SK-N-SH treated with all-trans-retinoic acid at 6 μM for 48 hours (cell line): ENCODE results near the gene CPTP.

Source experiments
- ATAC-seq: fragments of 200-7000 bp; cut with Tn5 transposase; 3 replicates; pipeline ENCODE4 v1.9.1; 2020; ENCODE audit warnings: mild to moderate bottlenecking, moderate library complexity
- ARNTL ChIP-seq: fragments of 450-650 bp; formaldehyde crosslinking; IDR thresholded peaks from 2 replicates; pipeline ENCODE4 v1.5.0; 2020; ENCODE audit warnings: low read depth, mild to moderate bottlenecking, moderate library complexity, borderline replicate concordance
- ISL1 ChIP-seq: fragments of 250-450 bp; sonication (Bioruptor Pico); IDR thresholded peaks from 2 replicates; pipeline ENCODE4 v2.1.2; 2022; ENCODE audit warnings: mild to moderate bottlenecking, moderate library complexity
- OSR1 ChIP-seq: fragments of 250-450 bp; sonication (Bioruptor Pico); IDR thresholded peaks from 2 replicates; pipeline ENCODE4 v1.8.0; 2022; ENCODE audit warnings: moderate library complexity, mild to moderate bottlenecking, inconsistent platforms
- PPARA ChIP-seq: fragments of 250-450 bp; sonication (Bioruptor Pico); IDR thresholded peaks from 2 replicates; pipeline ENCODE4 v1.5.0; 2020; ENCODE audit warnings: mild to moderate bottlenecking, borderline replicate concordance
- TOX ChIP-seq: fragments of 250-450 bp; sonication (Bioruptor Pico); IDR thresholded peaks from 2 replicates; pipeline ENCODE4 v1.8.0; 2021; ENCODE audit warnings: mild to moderate bottlenecking, moderate library complexity, borderline replicate concordance
- ZFP3 ChIP-seq: fragments of 250-450 bp; sonication (Bioruptor Pico); IDR thresholded peaks from 2 replicates; pipeline ENCODE4 v1.5.0; 2020; ENCODE audit warnings: mild to moderate bottlenecking, moderate library complexity
- ZNF565 ChIP-seq: fragments of 450-650 bp; formaldehyde crosslinking; conservative IDR thresholded peaks from 2 replicates; pipeline ENCODE4 v1.5.0; 2020; ENCODE audit warnings: low read depth, mild to moderate bottlenecking, moderate library complexity
- ZNF70 ChIP-seq: fragments of 450-650 bp; formaldehyde crosslinking; IDR thresholded peaks from 2 replicates; pipeline ENCODE4 v1.5.0; 2020; ENCODE audit warnings: mild to moderate bottlenecking, moderate library complexity
- TF ChIP-seq, protein P1 (sequence below): fragments of 250-450 bp; sonication (Bioruptor Pico); IDR thresholded peaks from 2 replicates; pipeline ENCODE4 v1.5.1; 2021; ENCODE audit warnings: mild to moderate bottlenecking, moderate library complexity
- TF ChIP-seq, protein P2 (sequence below): fragments of 250-450 bp; sonication (Bioruptor Pico); IDR thresholded peaks from 2 replicates; pipeline ENCODE4 v1.8.0; 2021; ENCODE audit warnings: low read depth, mild to moderate bottlenecking, moderate library complexity, borderline replicate concordance
- TF ChIP-seq, protein P3 (sequence below): fragments of 250-450 bp; sonication (Bioruptor Pico); IDR thresholded peaks from 2 replicates; pipeline ENCODE4 v1.5.1; 2020; ENCODE audit warnings: low read depth, mild to moderate bottlenecking, moderate library complexity
- TF ChIP-seq, protein P4 (sequence below): fragments of 250-450 bp; sonication (Bioruptor Pico); IDR thresholded peaks from 2 replicates; pipeline ENCODE4 v1.5.0; 2020; ENCODE audit warnings: mild to moderate bottlenecking, moderate library complexity
- TF ChIP-seq, protein P5 (sequence below): fragments of 250-450 bp; sonication (Bioruptor Pico); IDR thresholded peaks from 2 replicates; pipeline ENCODE4 v1.8.0; 2020; ENCODE audit warnings: mild to moderate bottlenecking, moderate library complexity, borderline replicate concordance

Gene CPTP

DNA sequence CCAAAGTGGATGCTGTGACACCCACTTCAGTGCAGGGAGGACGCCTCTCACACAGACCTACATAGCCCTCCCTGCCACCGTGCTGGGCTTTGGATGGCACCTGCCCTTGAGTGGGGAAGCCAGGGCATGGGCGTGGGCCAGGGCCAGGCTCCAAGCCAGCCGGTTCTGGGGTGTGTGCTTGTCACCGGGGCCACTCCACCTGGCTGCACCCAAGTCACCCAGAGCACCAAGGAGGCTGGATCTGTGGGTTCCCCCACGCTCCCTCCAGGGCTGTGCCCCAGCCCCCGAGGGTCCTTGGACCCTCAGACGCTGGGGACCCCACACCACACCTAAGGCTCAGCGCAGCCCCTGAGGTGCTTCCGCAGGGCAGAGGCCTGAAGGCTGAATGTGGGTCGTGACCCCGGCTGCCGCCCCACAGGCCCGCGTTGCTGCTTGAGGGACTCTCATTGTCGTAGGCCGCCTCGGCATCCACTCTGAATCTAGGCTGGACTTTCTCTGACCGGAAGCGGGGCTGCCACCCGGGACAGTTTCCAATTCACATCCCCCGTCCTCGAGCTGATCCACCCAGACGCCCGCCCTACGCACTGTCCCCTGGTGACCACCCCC lies 32.3 kb downstream of the CPTP start (continued):
- TF ChIP-seq, protein P1, sequence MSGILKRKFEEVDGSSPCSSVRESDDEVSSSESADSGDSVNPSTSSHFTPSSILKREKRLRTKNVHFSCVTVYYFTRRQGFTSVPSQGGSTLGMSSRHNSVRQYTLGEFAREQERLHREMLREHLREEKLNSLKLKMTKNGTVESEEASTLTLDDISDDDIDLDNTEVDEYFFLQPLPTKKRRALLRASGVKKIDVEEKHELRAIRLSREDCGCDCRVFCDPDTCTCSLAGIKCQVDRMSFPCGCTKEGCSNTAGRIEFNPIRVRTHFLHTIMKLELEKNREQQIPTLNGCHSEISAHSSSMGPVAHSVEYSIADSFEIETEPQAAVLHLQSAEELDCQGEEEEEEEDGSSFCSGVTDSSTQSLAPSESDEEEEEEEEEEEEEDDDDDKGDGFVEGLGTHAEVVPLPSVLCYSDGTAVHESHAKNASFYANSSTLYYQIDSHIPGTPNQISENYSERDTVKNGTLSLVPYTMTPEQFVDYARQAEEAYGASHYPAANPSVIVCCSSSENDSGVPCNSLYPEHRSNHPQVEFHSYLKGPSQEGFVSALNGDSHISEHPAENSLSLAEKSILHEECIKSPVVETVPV (CRISPR knock-in tag): no peak
- TF ChIP-seq, all 23 proteins: peak for 0

DNA sequence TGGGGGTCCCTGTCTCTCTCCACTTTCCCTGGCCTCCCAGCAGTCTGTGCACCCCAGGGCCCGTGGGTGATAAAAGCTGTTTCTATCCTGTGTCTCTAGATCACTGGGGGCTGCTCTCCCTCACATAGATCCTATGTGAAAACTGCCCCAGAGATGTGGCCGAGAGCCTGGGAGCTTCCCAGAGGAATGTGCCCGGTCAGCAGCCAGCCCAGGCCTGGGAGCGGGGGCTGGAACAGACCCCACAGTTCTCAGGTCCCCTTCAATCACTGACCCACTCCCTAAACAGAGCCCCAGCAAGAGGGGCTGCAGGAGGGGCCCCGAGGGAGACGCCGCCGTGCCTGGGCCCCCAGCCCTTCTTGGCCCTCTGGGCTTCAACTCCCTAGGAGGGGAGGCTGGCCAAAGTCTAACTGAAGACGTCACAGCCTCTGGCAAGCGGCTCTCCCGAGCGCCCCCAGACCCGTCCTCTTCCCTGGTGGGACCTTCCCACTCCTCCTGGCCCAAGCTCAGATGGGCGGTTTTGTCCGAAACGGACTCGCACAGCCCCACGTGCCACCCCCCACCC lies 33.4 kb downstream of the CPTP start:
- TF ChIP-seq, protein P2, sequence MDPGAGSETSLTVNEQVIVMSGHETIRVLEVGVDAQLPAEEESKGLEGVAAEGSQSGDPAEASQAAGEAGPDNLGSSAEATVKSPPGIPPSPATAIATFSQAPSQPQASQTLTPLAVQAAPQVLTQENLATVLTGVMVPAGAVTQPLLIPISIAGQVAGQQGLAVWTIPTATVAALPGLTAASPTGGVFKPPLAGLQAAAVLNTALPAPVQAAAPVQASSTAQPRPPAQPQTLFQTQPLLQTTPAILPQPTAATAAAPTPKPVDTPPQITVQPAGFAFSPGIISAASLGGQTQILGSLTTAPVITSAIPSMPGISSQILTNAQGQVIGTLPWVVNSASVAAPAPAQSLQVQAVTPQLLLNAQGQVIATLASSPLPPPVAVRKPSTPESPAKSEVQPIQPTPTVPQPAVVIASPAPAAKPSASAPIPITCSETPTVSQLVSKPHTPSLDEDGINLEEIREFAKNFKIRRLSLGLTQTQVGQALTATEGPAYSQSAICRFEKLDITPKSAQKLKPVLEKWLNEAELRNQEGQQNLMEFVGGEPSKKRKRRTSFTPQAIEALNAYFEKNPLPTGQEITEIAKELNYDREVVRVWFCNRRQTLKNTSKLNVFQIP (CRISPR knock-in tag): no peak
- TF ChIP-seq ZNF565 (no peak), TOX (CRISPR knock-in tag) (no peak), ZFP3 (no peak), ZNF70 (CRISPR knock-in tag) (no peak), PPARA (no peak), OSR1 (no peak)
- TF ChIP-seq, protein P3, sequence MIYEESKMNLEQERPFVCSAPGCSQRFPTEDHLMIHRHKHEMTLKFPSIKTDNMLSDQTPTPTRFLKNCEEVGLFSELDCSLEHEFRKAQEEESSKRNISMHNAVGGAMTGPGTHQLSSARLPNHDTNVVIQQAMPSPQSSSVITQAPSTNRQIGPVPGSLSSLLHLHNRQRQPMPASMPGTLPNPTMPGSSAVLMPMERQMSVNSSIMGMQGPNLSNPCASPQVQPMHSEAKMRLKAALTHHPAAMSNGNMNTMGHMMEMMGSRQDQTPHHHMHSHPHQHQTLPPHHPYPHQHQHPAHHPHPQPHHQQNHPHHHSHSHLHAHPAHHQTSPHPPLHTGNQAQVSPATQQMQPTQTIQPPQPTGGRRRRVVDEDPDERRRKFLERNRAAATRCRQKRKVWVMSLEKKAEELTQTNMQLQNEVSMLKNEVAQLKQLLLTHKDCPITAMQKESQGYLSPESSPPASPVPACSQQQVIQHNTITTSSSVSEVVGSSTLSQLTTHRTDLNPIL (CRISPR knock-in tag): no peak
- TF ChIP-seq, protein P4, sequence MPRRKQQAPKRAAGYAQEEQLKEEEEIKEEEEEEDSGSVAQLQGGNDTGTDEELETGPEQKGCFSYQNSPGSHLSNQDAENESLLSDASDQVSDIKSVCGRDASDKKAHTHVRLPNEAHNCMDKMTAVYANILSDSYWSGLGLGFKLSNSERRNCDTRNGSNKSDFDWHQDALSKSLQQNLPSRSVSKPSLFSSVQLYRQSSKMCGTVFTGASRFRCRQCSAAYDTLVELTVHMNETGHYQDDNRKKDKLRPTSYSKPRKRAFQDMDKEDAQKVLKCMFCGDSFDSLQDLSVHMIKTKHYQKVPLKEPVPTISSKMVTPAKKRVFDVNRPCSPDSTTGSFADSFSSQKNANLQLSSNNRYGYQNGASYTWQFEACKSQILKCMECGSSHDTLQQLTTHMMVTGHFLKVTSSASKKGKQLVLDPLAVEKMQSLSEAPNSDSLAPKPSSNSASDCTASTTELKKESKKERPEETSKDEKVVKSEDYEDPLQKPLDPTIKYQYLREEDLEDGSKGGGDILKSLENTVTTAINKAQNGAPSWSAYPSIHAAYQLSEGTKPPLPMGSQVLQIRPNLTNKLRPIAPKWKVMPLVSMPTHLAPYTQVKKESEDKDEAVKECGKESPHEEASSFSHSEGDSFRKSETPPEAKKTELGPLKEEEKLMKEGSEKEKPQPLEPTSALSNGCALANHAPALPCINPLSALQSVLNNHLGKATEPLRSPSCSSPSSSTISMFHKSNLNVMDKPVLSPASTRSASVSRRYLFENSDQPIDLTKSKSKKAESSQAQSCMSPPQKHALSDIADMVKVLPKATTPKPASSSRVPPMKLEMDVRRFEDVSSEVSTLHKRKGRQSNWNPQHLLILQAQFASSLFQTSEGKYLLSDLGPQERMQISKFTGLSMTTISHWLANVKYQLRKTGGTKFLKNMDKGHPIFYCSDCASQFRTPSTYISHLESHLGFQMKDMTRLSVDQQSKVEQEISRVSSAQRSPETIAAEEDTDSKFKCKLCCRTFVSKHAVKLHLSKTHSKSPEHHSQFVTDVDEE (CRISPR knock-in tag): no peak
- TF ChIP-seq, protein P5, sequence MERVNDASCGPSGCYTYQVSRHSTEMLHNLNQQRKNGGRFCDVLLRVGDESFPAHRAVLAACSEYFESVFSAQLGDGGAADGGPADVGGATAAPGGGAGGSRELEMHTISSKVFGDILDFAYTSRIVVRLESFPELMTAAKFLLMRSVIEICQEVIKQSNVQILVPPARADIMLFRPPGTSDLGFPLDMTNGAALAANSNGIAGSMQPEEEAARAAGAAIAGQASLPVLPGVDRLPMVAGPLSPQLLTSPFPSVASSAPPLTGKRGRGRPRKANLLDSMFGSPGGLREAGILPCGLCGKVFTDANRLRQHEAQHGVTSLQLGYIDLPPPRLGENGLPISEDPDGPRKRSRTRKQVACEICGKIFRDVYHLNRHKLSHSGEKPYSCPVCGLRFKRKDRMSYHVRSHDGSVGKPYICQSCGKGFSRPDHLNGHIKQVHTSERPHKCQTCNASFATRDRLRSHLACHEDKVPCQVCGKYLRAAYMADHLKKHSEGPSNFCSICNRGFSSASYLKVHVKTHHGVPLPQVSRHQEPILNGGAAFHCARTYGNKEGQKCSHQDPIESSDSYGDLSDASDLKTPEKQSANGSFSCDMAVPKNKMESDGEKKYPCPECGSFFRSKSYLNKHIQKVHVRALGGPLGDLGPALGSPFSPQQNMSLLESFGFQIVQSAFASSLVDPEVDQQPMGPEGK (CRISPR knock-in tag): no peak
- no peak for ATAC-seq

DNA sequence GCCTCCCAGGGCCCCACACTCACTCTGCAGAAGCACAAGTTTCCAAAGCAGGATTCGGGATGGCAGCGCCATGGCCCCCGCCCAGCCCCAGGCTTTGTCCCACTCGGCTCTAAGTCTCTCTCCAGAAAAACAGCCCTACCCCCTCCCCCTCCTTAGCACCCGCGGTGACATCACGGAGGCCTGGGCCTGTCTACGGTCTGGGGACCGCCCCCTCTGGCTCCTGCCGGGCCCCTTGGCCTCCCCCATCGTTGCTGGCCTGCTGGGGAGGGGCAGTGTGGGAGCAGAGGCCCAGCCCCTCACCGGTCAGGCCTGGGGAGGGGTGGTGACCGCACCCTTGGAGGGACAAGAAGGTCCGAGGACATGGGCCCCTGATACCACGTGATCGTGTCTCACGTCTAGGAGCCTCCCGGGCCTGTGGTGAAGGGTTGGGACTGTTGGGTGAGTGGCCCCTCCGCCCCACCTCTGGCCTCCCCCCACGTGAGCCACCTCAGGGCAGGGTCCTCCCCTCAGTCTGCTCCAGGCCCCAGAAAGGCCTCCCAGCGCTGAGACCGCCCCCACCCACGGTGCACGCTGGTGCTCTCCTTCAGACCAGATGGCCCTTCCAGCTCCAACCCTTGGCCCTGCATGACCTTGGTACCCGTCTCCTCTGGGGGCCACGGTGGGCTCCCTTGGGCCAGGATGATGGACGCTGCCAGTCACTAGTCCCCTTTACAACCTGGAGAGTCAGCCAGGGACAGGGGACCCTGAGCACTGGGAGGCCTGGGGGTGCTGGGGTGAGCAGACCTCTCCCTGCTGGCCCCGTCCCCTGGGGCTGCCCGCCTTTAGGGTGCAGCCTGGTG lies 34.0 kb downstream of the CPTP start, which contains the start of gene MXRA8:
Gene MXRA8 (minus strand): TSS at position 123 of the 839 bp plus-strand sequence. CDS start 51 bp downstream, at position 72.
- TF ChIP-seq ZFP3: no peak
- TF ChIP-seq ARNTL (CRISPR knock-in tag): no peak
- TF ChIP-seq ISL1 (CRISPR knock-in tag): no peak
- TF ChIP-seq, protein P4 (CRISPR knock-in tag): no peak
- TF ChIP-seq OSR1: no peak
- no peak for TF ChIP-seq ZNF70 (CRISPR knock-in tag)
- ATAC-seq: no peak
